ENCODE results near the gene LRRC4C.

The LRRC4C gene

DNA sequence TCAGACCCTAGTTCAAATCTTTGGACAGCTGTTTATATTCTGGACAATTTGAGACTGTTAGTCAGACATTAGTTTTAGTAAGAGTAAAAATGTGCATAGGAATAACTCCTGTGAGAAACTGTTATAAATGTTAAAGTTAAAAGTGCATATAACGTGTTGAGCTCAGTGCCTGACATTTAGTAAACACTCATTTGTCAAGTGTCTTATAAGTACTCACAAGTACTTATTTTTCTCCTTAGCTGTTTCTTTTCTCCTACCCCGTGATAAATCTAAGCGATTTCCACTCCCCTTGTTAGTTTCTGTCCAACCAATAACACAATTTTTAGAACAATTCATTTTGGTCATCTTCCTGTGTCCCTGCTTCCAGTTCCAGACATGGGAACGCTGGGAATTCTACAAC, 59.3 kb downstream of the LRRC4C start:
- TF ChIP-seq, protein P1, sequence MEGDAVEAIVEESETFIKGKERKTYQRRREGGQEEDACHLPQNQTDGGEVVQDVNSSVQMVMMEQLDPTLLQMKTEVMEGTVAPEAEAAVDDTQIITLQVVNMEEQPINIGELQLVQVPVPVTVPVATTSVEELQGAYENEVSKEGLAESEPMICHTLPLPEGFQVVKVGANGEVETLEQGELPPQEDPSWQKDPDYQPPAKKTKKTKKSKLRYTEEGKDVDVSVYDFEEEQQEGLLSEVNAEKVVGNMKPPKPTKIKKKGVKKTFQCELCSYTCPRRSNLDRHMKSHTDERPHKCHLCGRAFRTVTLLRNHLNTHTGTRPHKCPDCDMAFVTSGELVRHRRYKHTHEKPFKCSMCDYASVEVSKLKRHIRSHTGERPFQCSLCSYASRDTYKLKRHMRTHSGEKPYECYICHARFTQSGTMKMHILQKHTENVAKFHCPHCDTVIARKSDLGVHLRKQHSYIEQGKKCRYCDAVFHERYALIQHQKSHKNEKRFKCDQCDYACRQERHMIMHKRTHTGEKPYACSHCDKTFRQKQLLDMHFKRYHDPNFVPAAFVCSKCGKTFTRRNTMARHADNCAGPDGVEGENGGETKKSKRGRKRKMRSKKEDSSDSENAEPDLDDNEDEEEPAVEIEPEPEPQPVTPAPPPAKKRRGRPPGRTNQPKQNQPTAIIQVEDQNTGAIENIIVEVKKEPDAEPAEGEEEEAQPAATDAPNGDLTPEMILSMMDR (IDR thresholded peaks at IDR 0.05) = no peak
- TF ChIP-seq ZFX (IDR thresholded peaks at IDR 0.05; ENCODE audit: borderline replicate concordance) = no peak
- H3K27ac ChIP-seq = peak overlapping the region; percentile 93

DNA sequence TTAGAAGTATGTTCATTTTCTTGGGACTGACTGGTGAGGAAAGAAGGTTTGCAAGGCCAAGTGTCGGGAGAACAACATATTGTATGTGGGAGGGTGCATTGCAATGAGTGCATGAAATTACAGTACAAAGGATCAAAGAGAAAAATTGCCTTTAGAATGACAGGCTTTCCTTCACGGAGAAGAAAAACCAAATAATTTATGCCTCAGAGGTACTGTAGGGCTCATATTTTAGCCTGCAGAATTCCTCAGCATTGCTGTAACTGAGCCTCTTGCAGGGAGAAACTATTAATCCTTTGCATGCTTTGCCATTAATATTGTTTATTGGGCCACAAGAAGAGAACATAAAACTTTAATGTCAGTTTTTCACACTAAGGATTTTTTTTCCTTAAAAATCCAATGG, 60.1 kb downstream of the LRRC4C start:
- TF ChIP-seq, protein P1 (IDR thresholded peaks at IDR 0.05) = no peak
- no peak for TF ChIP-seq ZFX (IDR thresholded peaks at IDR 0.05; ENCODE audit: borderline replicate concordance)
- H3K27ac ChIP-seq = peak overlapping the region; percentile 93

DNA sequence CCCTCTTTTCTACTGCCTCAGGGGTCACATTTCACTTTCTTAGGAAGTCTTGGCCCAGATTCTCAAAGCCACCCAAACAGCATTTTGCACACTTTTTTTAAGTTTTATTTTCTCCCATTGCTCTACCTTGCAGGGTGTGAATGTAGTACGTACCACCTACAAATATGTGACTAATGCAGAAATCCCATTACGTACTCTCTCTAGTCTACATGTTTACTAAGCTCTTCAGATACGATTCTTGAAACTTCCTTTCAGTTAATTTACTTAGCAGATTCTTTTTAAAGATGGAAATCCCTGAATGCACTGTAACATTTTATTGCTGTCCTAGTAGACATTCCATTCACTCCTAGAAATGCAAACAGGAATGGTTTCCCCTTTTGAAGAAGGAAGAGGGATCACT, 61.3 kb downstream of the LRRC4C start:
- TF ChIP-seq, protein P1 (IDR thresholded peaks at IDR 0.05) = no peak
- no peak for TF ChIP-seq ZFX (IDR thresholded peaks at IDR 0.05; ENCODE audit: borderline replicate concordance)
- H3K27ac ChIP-seq = no peak overlapping the region

DNA sequence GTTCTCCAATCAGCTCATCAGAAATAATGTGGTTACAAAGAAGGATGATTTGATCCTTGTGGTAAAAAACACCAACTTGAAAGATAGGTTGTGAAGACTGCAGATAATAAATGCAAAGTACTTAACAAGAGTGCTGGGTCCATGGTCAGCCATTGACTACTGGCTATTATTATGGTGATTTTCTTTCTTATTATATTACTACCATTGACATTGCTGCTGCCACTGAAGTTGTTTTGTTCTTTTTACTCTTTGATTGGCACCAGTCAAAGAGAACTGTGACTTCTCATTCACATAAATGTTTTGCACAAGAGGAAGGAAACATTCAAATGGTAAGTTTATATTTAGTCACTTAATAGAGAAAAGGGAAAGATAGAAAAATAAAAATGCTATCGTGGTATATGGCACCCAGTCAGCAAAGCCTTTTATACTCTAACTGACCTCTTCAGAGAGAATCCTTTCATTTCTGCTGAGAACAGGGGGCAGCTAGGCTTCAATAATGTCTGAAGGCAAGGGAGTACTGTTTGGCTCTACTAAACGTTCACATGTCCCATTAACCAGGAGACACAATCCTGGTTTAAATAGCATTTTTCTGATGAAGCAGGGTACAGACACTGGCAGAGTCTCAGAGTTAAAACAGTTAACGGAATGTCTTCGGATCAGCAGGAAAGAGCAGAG, 64.8 kb downstream of the LRRC4C start:
- TF ChIP-seq, protein P1 (IDR thresholded peaks at IDR 0.05) = no peak
- TF ChIP-seq ZFX (IDR thresholded peaks at IDR 0.05; ENCODE audit: borderline replicate concordance) = no peak
- no peak overlapping the region for H3K27ac ChIP-seq

DNA sequence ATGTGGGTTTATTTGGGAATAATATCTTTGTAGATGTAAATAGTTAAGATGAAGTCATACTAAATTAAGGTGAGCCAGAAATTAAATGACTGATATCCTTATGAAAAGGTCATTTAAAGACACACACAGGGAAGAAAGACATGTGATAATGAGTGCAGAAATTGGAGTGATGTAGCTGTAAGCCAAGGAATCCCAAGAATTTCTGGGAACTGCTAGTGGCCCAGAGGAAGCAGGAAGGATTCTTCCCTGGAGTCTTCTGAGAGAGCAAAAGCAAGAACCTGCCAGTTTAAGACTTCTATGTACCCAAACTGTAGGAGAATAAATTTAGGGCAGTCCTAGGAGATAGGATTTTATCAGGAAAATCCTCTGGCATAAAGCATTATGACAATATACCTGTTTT, 66.9 kb downstream of the LRRC4C start:
- TF ChIP-seq ZFX (IDR thresholded peaks at IDR 0.05; ENCODE audit: borderline replicate concordance) = no peak
- TF ChIP-seq, protein P1 (IDR thresholded peaks at IDR 0.05) = no peak
- no peak overlapping the region for H3K27ac ChIP-seq

DNA sequence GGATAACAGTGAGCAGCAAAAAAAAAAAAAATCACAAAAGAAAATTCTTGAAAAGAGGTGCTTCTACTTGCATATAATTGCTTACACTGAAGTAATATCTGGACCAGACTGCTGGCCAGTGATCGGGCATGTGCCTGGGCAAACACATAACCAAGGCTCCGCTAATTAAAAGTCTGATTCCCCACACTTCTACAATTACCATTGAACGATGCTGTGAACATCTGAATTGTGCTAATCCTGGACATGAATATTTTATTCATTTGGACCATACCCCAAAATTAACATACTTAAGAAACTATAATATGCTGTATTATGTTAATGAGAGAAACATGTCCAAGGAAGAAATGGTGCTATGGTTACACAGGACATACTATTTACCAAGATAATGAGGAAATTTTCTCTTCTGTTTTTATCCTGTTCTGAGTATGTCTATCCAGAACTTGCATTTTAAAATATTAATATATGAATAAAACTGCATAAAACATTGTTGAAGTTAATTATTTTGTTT, 69.8 kb downstream of the LRRC4C start:
- no peak overlapping the region for H3K27ac ChIP-seq
- TF ChIP-seq ZFX (IDR thresholded peaks at IDR 0.05; ENCODE audit: borderline replicate concordance) = no peak
- TF ChIP-seq, protein P1 (IDR thresholded peaks at IDR 0.05) = no peak

DNA sequence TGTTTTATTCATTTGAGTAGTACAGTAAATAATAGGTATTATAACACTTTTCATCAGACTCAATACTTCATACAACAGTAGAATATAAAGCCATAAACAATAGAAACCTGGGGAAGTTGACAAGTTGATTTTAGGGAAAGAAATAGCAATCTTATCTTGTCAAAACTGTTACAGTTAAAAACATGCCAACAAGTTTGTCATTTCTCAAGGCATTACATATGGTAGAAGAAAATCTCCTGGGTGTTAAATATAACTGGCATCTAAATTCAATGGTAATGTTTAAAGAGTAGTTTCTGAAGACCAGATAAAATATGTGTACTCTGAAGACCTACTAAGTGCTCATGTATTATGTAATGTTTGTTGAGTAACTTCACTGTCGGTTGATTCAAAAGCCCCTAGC, 75.1 kb downstream of the LRRC4C start:
- TF ChIP-seq, protein P1 (IDR thresholded peaks at IDR 0.05) = no peak
- no peak for TF ChIP-seq ZFX (IDR thresholded peaks at IDR 0.05; ENCODE audit: borderline replicate concordance)
- no peak overlapping the region for H3K27ac ChIP-seq

All from 22Rv1 (cell line).